Vagina (tissue), 2 donors: Measurements from ENCODE around the gene CDK1. TPM values are rescaled to one million over a fixed set of nuclear protein-coding genes. Genes with fewer than 3 reads are reported as not detected.

Experiments
- DNase-seq, 2 donors: peaks; one replicate each; pipeline ENCODE4 v3.0.0-alpha.2; 2017; ENCODE audit errors: extremely low spot score in 2 of 2
- H3K27ac ChIP-seq: fragments of 200-600 bp; sonication (generic); one replicate; pipeline ENCODE4 v1.5.1; 2019
- H3K27me3 ChIP-seq: fragments of 200-600 bp; sonication (generic); one replicate; pipeline ENCODE4 v1.5.1; 2019
- H3K36me3 ChIP-seq, 2 donors: fragments of 200-600 bp; sonication (generic); one replicate each; pipeline ENCODE4 v1.5.1; 2017 to 2019
- H3K4me1 ChIP-seq: fragments of 200-600 bp; sonication (generic); one replicate; pipeline ENCODE4 v1.5.1; 2019
- H3K4me3 ChIP-seq, 2 donors: fragments of 200-600 bp; sonication (generic); 1 replicate in 1 of 2; 2 replicates in 1 of 2; pipeline ENCODE4 v1.5.1; 2016 to 2019
- H3K9me3 ChIP-seq: fragments of 200-600 bp; sonication (generic); one replicate; pipeline ENCODE4 v1.5.1; 2019
- POLR2A ChIP-seq, 2 donors: fragments of 450-650 bp; IDR thresholded peaks; one replicate each; pipeline ENCODE4 v1.6.1; 2017; ENCODE audit warnings: antibody characterized with exemption in 2 of 2, mild to moderate bottlenecking in 2 of 2, moderate library complexity in 2 of 2
- POLR2AphosphoS5 ChIP-seq, 2 donors: sonication (generic); formaldehyde crosslinking; IDR thresholded peaks; one replicate each; pipeline ENCODE4 v1.9.0; 2017; ENCODE audit warnings: antibody characterized with exemption in 2 of 2, mild to moderate bottlenecking in 2 of 2, low read depth in 1 of 2; ENCODE audit not compliant: insufficient read depth in 1 of 2
- intact Hi-C: fragments of 100-400 bp; cut with DNase I; formaldehyde crosslinking; loops from one replicate; pipeline ENCODE4 v1.15.1; 2023
- total RNA-seq: library from RNA; depleted of rRNA; stranded (reverse); fragments of >200 nt; gene quantifications from one replicate; pipeline ENCODE4 v1.2.3, GENCODE V29; 2016
- TF ChIP-seq, protein P1 (sequence below), 3 experiments: fragments of 450-650 bp in 2 of 3; fragments of 200-600 bp in 1 of 3; sonication (generic) in 1 of 3; IDR thresholded peaks; one replicate each; pipeline ENCODE4 v1.5.1; 2017 to 2019; ENCODE audit warnings: antibody characterized with exemption in 3 of 3, mild to moderate bottlenecking in 2 of 3, moderate library complexity in 2 of 3

CDK1 gene
- total RNA-seq, 1 donor from 2014 or later: 10.8 TPM

DNA sequence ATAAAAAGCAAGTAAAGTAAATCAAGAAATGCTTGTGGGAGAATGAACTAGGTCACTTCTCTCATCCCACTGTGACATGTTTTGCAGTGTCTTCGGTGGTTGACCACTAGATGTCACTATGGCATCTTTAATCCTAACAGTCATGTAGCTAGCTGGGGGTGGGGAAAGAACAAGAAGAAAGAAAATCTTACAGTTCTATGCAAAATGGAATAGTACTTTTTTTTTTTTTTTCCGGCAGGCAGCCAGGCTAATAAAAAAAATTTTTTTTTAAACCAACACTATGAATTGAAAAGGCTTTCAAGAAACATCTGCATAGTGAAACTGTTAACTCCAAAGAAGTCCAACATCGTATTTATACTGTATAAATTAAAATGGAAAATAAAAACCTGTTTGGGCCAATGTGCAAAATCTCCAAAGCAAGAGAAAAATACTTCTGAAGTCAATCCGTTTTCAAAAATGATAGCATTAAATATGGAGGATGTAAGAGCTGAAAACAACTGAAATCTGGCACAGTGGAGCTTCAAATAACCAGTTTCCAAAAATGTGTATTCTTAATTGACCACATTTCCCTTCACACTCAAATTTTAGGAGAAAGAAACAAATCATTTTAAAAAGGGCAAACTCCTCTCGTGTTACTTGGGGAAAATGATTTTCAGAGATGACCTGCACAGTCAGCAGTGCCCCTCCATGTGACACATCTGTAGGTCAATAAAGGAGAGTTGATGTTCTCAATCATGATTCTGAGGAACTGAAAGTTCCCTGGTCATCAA is 38.5 kb downstream of the CDK1 start:
- no peaks in the 10 kb centered on the region for H3K27me3 ChIP-seq
- no peak for DNase-seq
- H3K4me3 ChIP-seq: peak overlapping the region in 1 of 2 donors; percentile 10

DNA sequence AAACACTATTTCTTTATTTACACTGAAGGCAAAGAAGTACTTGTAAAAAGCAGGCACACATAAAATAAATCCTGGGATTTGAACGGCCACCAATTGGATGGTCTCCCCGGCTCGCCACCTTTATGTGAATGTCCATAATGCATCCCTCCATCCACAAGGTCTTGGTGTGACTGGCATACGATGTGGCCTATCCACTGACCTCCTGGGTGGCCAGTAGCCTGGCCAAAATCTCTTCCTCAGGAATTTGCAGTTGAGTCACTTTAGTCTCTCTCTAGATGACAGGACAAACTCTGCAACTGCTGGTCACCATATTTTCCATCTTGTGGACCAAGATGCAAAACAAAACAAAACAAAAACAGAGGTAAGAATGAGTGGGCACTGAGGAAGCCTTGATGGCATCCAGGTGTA is 39.1 kb downstream of the CDK1 start:
- H3K27ac ChIP-seq: peak overlapping the region; percentile 73

More for the DNA sequence above, 38.5 kb downstream of the CDK1 start:
- H3K36me3 ChIP-seq: no peaks in the 10 kb centered on the region
- peak overlapping the region; percentile 73 for H3K27ac ChIP-seq
- peaks cover 37% of the 10 kb centered on the region for H3K4me1 ChIP-seq
- no peaks in the 10 kb centered on the region for H3K9me3 ChIP-seq
- no peak for TF ChIP-seq POLR2A (IDR thresholded peaks at IDR 0.05)
- peak in 1 of 2 donors; percentile 57 for TF ChIP-seq POLR2AphosphoS5 (IDR thresholded peaks at IDR 0.05; ENCODE audit: insufficient read depth in 1 of 2, low read depth in 1 of 2)
- TF ChIP-seq, protein P1, sequence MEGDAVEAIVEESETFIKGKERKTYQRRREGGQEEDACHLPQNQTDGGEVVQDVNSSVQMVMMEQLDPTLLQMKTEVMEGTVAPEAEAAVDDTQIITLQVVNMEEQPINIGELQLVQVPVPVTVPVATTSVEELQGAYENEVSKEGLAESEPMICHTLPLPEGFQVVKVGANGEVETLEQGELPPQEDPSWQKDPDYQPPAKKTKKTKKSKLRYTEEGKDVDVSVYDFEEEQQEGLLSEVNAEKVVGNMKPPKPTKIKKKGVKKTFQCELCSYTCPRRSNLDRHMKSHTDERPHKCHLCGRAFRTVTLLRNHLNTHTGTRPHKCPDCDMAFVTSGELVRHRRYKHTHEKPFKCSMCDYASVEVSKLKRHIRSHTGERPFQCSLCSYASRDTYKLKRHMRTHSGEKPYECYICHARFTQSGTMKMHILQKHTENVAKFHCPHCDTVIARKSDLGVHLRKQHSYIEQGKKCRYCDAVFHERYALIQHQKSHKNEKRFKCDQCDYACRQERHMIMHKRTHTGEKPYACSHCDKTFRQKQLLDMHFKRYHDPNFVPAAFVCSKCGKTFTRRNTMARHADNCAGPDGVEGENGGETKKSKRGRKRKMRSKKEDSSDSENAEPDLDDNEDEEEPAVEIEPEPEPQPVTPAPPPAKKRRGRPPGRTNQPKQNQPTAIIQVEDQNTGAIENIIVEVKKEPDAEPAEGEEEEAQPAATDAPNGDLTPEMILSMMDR (IDR thresholded peaks at IDR 0.05): peak; percentile 50 to 90 (median 60)
- intact Hi-C loops: loop anchor here (5.0 kb wide), 1 partner anchor 460 kb away; no protein-coding TSS in a partner anchor

DNA sequence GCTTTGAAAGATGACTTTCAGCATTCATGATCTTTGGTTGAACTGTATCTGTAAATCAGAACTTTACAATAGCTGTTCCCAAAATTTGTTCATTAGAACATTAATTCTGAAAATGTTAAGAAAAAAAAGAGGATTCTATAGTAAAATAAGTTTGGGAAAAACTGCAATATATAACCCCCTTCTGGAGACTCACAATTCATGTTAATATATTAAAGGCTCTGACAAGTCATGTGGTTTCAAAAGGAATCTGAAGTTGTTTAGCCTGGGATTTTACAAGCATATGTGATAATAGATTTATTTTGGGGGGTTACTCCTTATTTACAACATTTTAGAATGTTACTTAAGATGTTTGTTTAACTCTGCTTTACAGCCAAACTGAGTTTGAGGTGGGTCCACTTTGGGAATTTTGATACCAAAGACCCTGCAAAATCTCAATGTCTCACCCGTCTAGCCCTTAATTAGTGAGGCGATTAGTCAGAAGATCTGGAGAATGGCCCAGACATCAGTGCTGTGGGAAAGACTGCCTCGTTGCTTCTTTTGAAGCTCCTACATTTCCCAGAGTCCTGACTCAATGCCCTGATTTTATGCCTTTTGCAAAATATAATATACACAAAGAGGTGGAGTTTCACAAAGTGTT is 40.0 kb downstream of the CDK1 start:
- peak overlapping the region; percentile 73 for H3K27ac ChIP-seq
- H3K4me1 ChIP-seq: peaks cover 37% of the 10 kb centered on the region
- H3K36me3 ChIP-seq: no peaks in the 10 kb centered on the region
- no peak for DNase-seq
- no peaks in the 10 kb centered on the region for H3K9me3 ChIP-seq
- intact Hi-C loops: loop anchor here (5.0 kb wide), 1 partner anchor 459 kb away; no protein-coding TSS in a partner anchor
- no peaks in the 10 kb centered on the region for H3K27me3 ChIP-seq
- H3K4me3 ChIP-seq: no peak overlapping the region
- TF ChIP-seq POLR2AphosphoS5 (IDR thresholded peaks at IDR 0.05; ENCODE audit: insufficient read depth in 1 of 2, low read depth in 1 of 2): no peak
- no peak for TF ChIP-seq POLR2A (IDR thresholded peaks at IDR 0.05)
- TF ChIP-seq, protein P1 (IDR thresholded peaks at IDR 0.05): no peak

More for the DNA sequence above, 39.1 kb downstream of the CDK1 start:
- DNase-seq: no peak
- Histone ChIP-seq H3K27me3 (no peaks in the 10 kb centered on the region), H3K9me3 (no peaks in the 10 kb centered on the region), H3K4me1 (peaks cover 37% of the 10 kb centered on the region), H3K4me3 (peak overlapping the region in 1 of 2 donors; percentile 10), H3K36me3 (no peaks in the 10 kb centered on the region)
- intact Hi-C loops: loop anchor here (5.0 kb wide), 1 partner anchor 460 kb away; no protein-coding TSS in a partner anchor
- TF ChIP-seq POLR2A (IDR thresholded peaks at IDR 0.05): no peak
- no peak for TF ChIP-seq POLR2AphosphoS5 (IDR thresholded peaks at IDR 0.05; ENCODE audit: insufficient read depth in 1 of 2, low read depth in 1 of 2)
- TF ChIP-seq, protein P1 (IDR thresholded peaks at IDR 0.05): no peak

DNA sequence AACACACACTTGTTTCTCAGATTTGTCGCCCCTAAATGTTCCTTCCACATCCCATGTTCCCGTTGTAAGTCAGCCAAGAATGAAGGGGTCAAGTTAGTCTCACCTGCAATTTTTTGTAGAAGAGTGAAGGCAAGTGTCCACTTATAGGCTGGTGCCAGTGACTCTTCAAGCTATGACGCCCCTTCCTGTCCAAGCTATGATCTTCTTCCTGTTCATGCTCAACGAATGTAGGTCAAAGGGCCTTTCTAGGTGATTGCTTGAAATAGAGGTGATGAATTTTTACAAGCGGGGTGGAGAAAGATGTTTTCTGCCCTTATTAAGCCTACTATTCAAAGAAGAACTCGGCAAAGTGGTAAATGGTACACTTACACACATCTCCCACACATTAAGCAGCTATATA is 41.0 kb downstream of the CDK1 start:
- H3K9me3 ChIP-seq: no peaks in the 10 kb centered on the region
- intact Hi-C loops: loop anchor here (5.0 kb wide), 1 partner anchor 458 kb away; no protein-coding TSS in a partner anchor
- peak overlapping the region; percentile 73 for H3K27ac ChIP-seq
- H3K36me3 ChIP-seq: no peaks in the 10 kb centered on the region
- TF ChIP-seq POLR2AphosphoS5 (IDR thresholded peaks at IDR 0.05; ENCODE audit: insufficient read depth in 1 of 2, low read depth in 1 of 2) (no peak), POLR2A (IDR thresholded peaks at IDR 0.05) (no peak)
- TF ChIP-seq, protein P1 (IDR thresholded peaks at IDR 0.05): no peak
- H3K4me1 ChIP-seq: peaks cover 37% of the 10 kb centered on the region
- no peaks in the 10 kb centered on the region for H3K27me3 ChIP-seq
- no peak overlapping the region for H3K4me3 ChIP-seq
- DNase-seq: no peak
